Peyer's patch (tissue), 4 donors: ENCODE results near the gene DPY19L2.
"Not testable (repeated sequence)": the region's sequence is repeated elsewhere in the genome, so short reads cannot be mapped to it uniquely, and the experiment has no call there.

Experiments
- CTCF ChIP-seq, 6 experiments: fragments of 450-650 bp in 4 of 6; fragments of 200-600 bp in 2 of 6; sonication (generic) in 1 of 6; IDR thresholded peaks; one replicate each; pipeline ENCODE4 v1.5.1; 2017 to 2019; ENCODE audit warnings: antibody characterized with exemption in 6 of 6, mild to moderate bottlenecking in 3 of 6, moderate library complexity in 1 of 6
- POLR2A ChIP-seq, 2 donors: fragments of 450-650 bp; IDR thresholded peaks; one replicate each; pipeline ENCODE4 v1.5.1; 2017; ENCODE audit warnings: antibody characterized with exemption in 2 of 2, mild to moderate bottlenecking in 2 of 2, moderate library complexity in 2 of 2

DNA sequence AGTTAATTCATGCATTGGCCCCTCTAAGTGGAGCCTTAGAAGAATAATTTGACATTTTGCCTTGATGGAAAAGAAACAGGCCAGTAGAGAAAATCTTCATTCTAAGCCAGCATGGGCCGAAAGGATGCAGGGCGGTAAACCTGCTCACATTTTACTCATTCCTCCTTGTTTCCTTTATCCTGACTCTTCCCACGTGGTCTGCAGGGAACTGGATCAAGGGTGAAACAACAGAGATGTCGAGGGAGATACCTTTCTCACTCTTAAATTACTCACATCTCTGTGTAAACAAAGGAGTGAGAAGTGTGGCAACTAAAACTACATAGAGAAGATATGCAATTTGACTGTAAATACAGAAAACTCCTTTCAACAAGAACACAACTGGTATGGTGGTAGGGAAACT, 73.5 kb downstream of the DPY19L2 start:
- not testable (repeated sequence) for TF ChIP-seq CTCF, POLR2A (IDR thresholded peaks at IDR 0.05)
